IPS DF 4.7 (cell line): ENCODE measurements around the gene IZUMO4.

ENCODE experiments used
- DNase-seq: peaks from one replicate; pipeline ENCODE4 v3.0.0-alpha.2; 2013; ENCODE audit warnings: low spot score; ENCODE audit errors: extremely low read depth

IZUMO4 gene

GRCh38 chr19:2058570-2059421 lies 37.9 kb upstream of the IZUMO4 start:
- DNase-seq, result no peak

- DNase-seq, result no peak
Measured at GRCh38 chr19:2059422-2060201, 37.1 kb upstream of the IZUMO4 start.

- no peak for DNase-seq
Measured at GRCh38 chr19:2060884-2061494, 35.7 kb upstream of the IZUMO4 start.

GRCh38 chr19:2061495-2062388 lies 35.0 kb upstream of the IZUMO4 start:
- no peak for DNase-seq

GRCh38 chr19:2062389-2062729 lies 34.4 kb upstream of the IZUMO4 start:
- DNase-seq, result no peak

- no peak for DNase-seq
Measured at GRCh38 chr19:2062770-2063169, 33.9 kb upstream of the IZUMO4 start.

- DNase-seq, result no peak
Measured at GRCh38 chr19:2063824-2064223, 32.9 kb upstream of the IZUMO4 start.

GRCh38 chr19:2064395-2064787 lies 32.3 kb upstream of the IZUMO4 start:
- DNase-seq, result no peak

GRCh38 chr19:2064788-2065524 lies 31.8 kb upstream of the IZUMO4 start:
- DNase-seq, result no peak

- no peak for DNase-seq
Measured at GRCh38 chr19:2070436-2070827, 26.3 kb upstream of the IZUMO4 start.

GRCh38 chr19:2070986-2071673 lies 25.6 kb upstream of the IZUMO4 start:
- DNase-seq, result no peak

- DNase-seq, result no peak
Measured at GRCh38 chr19:2072757-2073551, 23.8 kb upstream of the IZUMO4 start.

GRCh38 chr19:2076526-2076944 lies 20.2 kb upstream of the IZUMO4 start:
- DNase-seq, result no peak

- no peak for DNase-seq
Measured at GRCh38 chr19:2077398-2077797, 19.3 kb upstream of the IZUMO4 start.

GRCh38 chr19:2077833-2078619 lies 18.7 kb upstream of the IZUMO4 start:
- DNase-seq, result no peak

GRCh38 chr19:2079076-2079864 lies 17.4 kb upstream of the IZUMO4 start:
- no peak for DNase-seq

GRCh38 chr19:2079865-2080301 lies 16.8 kb upstream of the IZUMO4 start:
- no peak for DNase-seq
